NCI-H510A (cell line): ENCODE results near the gene S100A16.
"Not testable (repeated sequence)": the region's sequence is repeated elsewhere in the genome, so short reads cannot be mapped to it uniquely, and the experiment has no call there.

ENCODE experiments used
- DNase-seq: peaks from one replicate; lab custom pipeline; 2025; lab: John Stamatoyannopoulos, UW

The S100A16 gene

DNA sequence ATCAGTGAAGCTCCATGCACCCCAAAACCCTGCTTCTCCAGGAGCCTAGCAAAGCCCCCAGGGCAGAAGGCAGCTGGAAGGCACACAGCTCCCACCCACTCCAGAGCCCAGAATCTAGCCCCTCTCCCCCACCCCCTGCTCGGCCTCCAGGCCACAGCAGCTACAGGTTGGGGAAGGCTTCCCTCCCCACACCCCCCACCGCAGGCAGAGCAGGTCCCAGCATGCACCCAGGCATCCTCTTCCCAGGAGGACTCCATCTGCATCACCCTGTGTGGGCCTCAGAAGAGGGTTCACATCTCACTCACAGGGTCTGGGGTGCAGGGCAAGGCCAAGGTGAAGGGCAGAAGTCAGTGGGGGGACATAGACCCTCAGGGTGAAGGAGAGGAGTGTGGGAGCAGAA is 2.5 kb upstream of the S100A16 start:
- no peak for DNase-seq

DNA sequence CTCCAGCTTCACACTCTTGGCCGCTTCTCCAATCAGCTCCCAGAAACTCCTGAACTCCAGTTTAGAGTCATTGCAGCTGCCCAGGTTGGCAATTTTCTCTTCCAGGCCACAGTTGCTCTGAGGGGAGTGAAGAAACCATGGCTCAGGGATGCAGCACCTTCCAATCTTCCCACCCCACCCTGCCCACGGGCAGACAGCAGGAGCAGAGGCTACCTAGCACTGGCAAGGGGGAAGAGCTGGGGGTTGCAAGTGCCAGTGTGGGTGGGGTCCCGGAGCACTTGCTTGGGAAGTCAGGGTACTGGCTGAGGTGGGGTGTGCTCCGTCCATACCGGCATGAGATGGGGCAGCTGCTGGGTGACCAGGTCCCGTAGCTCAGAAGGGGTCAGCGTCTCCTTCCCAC is 2.0 kb upstream of the S100A16 start:
- DNase-seq, result no peak

DNA sequence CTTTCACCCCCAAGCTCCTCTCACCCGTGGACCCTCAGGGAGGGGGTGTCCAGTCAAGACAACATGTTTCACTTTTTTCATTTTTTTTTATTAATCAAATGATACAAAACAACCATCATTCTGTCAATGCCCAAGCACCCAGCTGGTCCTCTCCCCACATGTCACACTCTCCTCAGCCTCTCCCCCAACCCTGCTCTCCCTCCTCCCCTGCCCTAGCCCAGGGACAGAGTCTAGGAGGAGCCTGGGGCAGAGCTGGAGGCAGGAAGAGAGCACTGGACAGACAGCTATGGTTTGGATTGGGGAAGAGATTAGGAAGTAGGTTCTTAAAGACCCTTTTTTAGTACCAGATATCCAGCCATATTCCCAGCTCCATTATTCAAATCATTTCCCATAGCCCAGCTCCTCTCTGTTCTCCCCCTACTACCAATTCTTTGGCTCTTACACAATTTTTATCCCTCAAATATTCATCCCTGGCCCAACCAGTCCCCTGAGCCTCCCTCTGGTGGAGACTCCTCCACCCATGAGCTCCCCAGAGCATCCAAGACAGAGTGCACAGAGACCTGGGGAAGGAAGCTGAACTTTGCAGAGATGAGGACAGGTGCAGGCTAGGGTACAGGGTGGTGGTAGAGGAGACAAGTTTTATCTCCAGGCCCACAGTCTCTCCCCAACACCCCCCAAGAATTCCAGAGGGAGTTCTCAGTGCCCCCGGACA is 1.4 kb upstream of the S100A16 start:
- no peak for DNase-seq

DNA sequence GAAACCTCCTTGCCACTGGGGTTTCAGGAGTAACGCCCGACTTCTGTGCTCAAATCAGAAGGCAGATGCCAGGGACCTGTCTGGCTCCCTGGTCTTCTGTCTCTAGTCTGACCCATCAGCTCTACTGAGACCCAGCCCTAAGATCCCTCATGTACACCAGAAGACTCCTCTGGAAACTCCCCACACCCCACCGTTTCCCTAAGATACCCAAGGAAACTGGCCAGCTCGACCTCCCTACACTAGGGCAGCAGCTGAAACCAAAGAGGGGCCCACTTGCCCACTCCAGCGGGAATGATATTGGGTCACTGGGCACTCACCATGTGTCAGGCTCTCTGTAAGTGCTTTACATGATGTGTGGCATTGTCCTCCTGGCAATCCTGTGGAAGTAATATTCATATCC is 469 bp upstream of the S100A16 start:
- DNase-seq, result no peak

DNA sequence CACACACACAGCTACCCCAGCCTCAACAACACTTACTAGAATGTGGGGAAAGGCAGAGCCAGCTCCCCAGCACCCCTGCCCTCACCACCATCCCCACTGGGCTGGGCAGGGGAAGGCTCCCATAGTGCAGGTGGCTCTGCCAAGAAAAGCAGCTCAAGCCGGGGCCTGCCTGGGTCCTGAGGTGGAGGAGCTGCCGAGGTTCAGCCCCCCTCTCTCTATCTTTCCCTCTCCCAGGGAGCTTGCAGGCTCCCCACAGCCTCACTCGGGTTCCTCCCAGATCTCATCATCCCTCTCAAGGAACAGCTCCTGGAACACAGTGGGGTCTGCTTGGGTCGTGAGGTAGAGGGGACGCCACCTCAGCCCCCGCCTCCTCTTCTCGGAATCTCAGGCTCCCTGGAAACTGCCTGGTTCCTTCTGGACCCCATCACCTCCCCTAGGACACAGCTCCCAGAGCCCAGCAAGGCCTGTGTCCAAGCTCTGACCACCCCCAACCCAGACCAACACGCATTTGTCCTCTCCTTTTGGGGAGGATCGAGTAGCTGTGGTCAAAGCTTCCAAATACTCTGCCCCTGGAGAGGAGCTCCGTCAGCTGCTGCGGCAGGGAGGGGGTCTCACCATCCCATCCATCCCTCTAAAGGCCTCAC is 704 bp downstream of the S100A16 start:
- no peak for DNase-seq

DNA sequence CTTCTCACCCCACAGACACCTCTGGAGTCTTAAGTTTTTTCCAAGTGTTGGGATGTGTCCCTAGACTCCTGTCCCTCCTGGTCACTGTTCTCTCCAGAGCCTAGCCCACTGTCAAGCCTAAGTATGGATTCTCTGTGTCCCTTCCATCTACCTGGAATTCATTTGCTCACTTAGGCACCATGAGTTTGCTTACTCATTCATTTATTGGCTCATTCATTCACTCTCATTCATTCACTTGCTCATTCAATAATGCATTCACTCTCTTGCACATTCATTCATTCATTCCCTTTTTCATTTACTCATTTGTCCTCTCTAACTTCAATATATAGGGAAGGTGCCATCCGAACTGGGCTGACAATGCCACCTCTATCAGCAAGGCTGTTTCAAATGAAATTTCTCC is 1.6 kb downstream of the S100A16 start:
- no peak for DNase-seq

DNA sequence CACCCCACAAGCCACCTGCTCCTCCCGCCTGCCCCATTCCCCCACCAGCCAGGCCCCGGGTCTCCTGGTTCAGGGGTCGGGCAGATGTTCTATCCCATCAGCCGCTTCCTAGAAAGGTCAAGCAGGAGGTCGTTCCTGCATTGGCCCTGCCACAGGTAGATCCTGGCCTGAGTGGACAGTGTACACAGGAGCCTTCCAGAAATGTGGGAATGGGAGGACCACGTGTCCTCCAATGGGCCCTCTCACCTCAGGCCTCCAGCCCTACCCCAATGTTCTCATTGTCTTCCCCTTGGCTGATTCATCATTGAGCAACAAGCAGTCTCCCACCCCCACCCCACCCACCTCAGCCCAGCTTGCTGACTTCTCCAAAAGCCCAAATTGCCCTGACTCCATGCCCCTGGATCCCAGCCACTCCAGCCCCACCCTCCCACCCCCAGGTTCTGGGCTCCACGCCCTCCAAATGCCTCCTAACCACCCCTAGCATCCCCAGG is 2.1 kb downstream of the S100A16 start:
- DNase-seq, result no peak

DNA sequence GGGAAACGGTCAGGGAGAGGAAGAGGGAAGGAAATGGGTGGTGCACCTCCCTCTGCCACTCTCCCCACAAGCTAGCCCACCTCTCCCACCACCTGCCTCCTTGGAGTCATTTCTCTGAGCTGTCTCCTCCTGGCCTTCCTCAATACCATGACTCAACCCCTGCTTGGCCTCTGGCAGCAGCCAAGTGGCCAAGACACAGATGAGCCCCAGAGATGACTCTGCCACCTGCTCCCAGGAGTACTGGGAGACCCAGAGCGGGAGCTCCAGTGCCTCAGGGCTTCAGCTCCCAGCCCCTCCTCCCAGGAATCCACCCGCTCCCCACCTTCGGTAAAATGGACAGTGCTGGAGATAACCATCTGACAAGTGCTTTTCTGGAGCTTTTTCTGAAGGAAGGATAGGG is 2.6 kb downstream of the S100A16 start:
- DNase-seq, result no peak

DNA sequence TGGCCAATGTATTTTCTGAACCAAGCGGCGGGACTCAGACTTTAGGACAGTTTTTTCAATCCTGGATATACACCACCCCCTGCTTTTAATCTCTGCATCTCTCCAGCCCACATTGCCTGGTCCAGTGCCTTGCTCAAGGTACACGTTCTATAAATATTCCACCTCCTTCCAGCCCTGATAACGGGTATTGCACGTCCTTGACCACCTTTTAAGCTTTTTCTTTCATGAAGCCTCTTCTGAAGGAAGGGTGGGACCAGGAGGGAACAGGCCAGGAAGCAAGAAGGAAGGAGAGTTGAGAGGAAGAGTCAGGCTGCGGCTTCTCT is 3.4 kb downstream of the S100A16 start:
- no peak for DNase-seq

DNA sequence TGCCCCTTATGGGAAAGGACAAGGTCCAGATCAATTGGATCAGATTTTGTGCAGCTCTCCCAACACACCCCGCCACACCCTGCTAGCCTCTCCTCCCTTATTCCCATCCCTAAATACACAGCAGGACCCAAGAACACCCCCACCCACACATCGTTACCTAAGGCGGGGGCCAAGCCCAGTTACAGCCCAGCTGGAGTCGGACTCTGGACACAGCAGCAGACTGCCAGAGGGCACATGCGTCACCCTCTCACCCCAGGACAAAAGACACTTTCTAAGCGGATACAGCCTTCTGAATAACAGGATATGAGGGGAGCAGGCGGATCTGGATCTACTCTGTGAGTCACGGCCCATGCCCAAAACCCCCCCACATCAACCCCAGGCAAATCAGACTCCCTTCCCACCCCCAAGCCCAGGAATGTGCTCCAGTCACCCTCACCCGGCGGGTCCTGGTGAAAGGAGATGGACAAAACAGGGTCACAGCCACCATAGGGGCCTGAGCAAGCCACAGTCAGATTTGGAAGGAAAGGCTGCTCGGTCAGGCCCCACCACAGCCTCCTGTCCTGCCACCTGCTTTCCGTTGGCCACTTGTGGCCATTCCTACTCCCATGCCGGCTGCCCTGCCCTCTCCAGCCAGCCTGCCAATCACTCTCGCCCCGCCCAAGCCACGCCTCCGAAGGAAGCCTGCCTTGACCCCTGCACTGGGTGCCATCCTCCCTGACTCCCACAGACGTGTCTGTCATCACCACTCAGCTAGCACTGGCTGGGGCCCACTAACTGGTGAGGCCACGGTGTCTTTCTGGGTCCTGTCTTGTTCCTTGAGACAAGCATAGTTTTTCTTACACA is 4.0 kb downstream of the S100A16 start:
- DNase-seq, result no peak

DNA sequence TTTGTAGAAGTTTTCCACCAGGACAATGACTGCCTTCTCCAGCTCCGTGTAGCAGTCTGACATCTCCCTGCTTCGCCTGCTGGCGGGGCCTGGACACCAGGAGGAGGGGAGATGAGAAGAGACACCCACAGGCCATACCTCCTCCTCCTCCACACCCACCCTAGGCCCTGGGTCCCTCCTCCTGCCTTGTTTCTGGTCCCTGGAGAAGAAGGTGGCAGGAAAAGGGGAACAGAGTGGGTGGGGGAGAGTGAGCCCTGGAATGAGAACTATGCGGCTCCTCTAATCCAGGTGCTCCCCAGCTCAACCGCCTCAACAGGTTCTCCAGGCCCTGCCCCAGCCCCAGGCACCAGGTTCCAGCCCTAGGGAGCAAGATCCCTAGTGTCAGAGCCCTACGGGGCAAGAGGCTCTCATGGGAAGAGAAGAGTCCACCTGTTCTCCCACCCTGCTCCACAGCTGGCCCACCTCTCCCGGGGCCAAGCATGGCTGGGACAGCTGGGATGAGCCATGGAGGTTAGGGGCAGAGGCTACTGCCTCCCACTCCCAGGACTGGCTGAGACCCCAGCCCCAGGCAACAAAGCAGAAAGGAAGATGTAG is 4.8 kb downstream of the S100A16 start:
- DNase-seq, result no peak

DNA sequence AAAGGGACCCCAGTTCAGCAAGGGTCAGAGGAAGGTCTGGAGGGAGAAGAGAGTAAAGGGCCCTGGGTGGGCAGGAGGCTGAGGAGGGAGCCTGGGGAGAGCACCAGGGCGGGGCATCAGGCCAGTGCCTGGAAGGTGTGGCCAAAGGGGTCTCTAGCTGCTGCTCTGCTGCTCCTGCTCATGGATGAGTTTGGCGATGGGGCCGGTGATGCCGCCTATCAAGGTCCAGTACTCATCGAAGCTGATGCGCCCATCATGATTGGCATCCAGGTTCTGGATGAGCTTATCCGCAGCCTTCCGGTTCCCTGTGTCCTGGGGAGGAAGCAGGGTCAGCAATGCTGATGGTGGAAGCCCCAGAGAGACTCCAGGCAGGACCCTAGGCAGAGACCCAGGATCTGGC is 5.6 kb downstream of the S100A16 start:
- no peak for DNase-seq

DNA sequence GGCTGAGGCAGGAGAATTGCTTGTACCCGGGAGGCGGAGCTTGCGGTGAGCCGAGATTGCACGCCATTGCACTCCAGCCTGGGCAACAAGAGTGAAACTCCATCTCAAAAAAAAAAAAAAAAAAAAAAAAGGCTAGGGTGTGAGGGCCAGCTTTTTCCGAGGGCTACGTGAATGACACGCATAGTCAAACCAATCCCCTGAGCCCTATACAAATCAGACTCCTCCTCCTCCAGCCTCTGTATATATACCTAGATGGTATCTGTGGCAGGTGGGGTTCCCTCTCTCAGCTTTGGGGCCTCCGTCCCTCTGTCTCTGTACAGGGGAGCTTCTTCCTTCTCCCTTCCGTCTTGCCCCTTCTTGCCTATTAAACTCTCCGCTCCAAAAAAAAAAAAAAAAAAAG is 6.7 kb downstream of the S100A16 start:
- DNase-seq, result no peak

DNA sequence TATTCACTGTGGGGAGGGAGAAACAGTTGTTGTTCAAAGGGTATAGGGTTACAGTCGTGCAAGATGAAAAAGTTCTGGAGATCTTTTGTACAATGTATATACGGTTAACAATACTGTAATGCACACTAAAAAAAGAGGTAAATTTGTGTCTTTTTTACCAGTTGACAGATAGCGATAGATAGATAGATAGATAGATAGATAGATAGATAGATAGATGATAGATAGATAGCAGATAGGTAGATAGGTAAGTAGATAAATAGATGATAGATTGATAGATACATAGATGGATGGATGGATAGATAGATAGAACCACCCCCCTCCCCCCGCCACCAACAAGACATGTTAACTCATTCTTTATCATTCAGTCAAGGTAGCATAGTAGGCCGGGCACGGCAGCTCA is 10.2 kb downstream of the S100A16 start:
- DNase-seq, result no peak

DNA sequence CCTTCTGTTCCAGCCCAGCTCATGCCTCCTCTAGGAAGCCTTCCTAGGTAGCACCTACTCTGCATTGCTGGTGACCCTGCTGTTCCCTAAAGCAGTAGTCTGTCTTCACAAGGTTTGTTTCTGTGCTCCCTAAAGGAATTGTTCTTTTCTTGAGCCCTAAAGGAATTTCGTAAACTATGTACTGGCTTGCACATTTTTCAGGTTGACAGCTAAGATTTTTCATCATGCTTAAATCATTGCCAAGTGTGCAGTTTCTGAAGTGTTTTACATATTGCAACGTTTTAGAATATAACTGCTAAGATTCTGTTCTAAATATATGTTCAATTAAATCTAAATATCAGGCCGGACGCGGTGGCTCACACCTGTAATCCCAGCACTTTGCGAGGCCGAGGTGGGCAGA is 13.1 kb downstream of the S100A16 start:
- no peak for DNase-seq

DNA sequence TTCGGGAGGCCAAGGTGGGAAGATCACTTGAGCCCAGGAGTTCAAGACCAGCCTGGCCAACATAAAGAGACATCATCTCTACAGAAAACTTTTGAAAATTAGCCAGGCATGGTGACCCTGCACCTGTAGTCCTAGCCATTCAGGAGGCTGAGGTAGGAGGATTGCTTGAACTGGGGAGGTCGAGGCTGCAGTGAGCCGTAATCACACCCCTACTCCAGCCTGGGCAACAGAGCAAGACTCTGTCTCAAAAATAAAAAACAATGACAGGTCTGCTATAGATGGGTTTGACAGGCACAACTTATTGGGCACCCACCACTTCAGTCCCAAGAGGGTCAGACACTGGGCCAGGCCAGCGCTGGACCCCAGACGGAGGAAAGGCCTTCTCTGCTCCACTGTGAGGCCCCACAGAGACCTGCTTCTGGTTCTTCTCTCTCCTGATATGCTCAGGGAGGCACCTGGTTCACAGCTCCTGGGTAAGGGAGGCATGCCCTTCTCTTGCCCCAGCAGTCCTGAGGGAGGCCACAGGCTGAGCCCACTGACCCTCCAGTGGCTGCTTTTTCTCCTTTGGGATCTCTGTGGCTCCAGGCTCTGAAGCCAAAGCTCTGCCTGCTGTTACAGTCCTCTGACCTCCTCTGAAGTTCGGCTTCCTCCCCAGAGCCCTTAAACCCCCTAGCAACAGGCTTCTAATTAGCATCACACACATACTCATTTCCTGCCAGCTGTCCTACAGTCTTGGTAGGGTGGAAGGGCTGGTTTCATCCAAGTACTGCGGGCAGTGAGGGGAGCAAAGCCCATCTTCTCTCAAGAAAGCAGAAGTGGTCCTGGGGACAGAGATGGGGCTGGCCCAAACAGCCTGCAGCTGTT is 14.4 kb downstream of the S100A16 start:
- peak; percentile 44 for DNase-seq

DNA sequence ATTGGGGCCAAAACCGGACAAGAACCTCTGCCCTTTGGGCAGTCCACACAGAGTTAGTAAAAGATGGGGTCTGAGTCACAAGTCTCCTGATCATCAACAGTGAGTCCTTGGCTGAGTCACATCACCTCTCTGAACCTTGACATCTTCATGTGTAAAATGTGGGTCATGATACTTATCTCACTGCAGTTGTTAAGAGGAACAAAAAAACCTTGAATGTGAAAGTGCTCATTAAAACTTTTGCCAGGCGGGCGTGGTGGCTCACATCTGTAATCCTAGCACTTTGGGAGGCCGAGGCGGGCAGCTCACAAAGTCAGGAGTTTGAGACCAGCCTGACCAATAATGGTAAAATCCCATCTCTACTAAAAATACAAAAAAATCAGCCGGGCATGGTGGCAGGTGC is 15.7 kb downstream of the S100A16 start:
- DNase-seq, result no peak

DNA sequence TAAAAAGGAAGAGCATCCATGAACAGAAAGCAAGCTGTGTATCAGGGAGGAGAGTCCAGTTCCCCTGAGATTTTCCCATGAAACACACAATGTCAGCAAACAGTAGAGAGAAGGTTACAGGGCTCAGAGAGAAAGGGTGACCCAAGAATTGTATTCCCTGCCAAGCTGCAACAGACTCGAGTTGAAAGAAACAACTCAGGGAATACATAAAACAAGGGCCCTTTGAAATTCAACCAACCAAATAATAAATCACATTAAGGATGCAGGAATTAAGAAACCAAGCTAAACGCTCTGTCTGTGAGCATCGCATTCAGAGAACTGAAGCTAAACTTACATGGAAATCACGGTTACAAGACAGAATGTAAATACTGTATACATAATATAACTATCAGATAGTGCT is 20.2 kb downstream of the S100A16 start:
- DNase-seq, result no peak

DNA sequence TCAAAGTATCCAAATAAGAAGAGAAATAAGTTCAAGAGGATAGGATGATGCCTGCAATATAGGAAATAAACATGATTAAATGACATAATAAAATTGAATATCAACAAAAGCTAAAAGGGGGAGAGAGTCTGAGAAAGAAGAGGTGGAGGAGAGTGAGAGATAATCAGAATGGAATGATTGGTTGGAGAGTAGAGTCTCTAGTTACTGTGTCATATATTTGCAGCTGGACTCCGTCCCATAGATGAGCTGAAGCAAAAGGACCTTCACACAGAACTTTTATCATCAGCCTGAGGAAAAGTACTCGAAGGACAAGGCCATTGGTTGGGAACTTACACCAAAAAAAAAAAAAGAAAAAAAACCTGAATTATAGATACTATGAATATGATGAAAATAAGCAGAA is 24.5 kb downstream of the S100A16 start:
- DNase-seq, result no peak

DNA sequence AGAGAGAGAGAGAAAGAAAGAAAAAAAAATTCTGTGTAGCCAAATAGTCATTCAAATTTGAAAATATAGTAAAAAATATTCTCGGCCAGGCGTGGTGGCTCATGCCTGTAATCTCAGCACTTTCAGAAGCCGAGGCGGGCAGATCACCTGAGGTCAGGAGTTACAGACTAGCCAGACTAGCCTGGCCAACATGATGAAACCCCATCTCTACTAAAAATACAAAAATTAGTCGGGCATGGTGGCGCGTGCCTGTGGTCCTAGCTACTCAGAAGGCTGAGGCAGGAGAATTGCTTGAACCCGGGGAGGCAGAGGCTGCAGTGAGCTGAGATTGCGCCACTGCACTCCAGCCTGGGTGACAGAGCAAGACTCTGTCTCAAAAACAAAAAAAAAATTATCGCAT is 24.9 kb downstream of the S100A16 start:
- not testable (repeated sequence) for DNase-seq

DNA sequence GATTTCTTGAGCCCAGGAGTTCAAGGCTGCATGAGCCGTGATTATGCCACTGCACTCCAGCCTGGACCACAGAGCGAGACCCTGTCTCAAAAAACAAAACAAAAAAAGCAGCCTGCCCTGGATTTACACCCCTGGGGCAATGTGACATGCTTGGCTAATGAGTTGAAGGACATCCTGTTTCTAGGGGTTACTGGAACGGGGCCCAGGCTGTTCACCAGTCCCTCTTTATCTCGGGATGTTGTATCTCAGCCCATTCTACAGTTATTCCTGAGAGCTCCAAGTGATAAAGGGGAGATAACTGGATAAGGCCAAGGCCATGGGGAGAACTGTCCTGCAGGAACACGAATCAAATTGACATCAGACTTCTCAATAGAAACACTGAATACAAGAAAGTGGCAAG is 25.6 kb downstream of the S100A16 start:
- no peak for DNase-seq

DNA sequence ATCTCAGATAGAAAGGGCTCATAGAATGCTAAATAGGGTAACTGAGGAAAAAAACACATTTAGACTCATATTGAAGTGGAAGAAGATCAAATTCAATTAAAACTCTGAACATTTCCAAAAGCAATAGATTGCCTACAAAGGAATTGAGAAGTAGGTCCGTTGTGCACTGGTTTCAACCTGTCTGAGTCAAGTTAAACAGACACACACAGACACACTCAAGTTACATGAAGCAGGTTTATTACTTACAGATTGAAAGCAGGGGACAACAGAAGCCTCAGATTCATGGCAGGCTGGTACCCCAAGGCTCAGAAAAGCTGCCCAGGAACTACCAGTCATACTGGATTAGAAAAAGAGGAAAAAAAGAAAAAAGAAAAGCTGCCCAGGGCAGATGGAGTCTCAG is 26.6 kb downstream of the S100A16 start:
- no peak for DNase-seq
